Stimulated activated CD8-positive, alpha-beta memory T cell treated with anti-CD3 and anti-CD28 coated beads, Interleukin-2, amount 100 ng/mL, for 48 hours (primary cell): Measurements from ENCODE around the gene ETNPPL.
A peak's percentile ranks its signal among the peaks of the same experiment; 100 is the strongest.

Experiments used
- DNase-seq, 2 donors: peaks; one replicate each; pipeline ENCODE4 v3.0.0-alpha.2; 2020; ENCODE audit warnings: low read depth in 2 of 2

The ETNPPL gene

DNA sequence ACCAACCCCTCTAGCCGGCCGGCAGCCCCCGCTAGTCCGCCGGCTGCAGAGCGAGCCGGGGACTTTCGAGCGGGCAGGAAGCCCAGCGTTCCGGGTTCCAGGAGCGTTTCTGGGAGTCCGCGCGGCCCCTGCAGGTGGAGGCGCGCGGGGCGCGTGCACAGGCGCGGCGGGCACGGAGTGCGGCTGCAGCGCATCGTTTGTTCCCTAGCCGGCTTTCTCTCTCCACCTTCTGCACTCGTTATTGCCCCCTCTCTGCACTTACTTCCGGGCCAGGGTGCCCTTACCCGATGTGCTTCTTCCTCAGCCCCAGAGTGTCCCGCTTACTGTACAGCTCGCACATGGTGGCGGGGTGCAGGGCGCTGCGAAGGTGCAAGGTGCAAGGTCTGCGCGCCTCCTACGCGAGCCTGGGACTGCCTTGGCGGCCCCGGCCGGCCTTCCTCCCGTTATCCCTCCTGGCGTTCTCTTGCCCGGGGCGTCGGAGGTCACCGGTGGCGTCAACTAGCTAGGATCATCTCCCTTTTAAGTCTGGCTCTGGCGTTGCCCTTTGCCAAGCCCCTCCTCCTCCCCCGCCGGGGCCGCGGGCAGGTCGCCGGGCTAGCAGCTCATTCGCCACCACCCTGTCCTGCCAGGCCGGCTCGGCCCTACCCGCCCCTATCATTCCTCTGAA lies at the start of gene ETNPPL:
Gene ETNPPL, minus strand, starts transcription at position 495 of the 667 bp plus-strand sequence. Its CDS starts 155 bp downstream, at position 340.
- peak in 1 of 2 donors; percentile 13 for DNase-seq

DNA sequence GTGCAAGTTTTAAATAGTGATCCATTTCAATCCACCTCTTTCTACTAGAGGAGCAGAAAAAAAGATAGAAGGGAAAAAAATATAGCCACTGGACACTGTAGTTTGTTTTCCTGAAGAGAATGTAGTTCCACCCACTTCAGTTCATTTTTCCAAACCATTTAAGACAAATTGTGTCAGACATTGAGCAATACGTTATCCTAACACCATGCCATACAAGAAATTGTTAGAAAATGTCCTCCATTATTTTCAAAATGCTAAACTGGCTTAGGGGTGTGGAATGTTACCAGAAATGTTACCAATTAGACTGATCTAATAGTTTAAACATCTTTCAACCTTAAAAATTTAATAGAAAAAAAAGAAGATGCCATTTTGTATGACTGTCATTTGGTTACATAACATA lies 48.6 kb upstream of the ETNPPL start:
- DNase-seq, result no peak

DNA sequence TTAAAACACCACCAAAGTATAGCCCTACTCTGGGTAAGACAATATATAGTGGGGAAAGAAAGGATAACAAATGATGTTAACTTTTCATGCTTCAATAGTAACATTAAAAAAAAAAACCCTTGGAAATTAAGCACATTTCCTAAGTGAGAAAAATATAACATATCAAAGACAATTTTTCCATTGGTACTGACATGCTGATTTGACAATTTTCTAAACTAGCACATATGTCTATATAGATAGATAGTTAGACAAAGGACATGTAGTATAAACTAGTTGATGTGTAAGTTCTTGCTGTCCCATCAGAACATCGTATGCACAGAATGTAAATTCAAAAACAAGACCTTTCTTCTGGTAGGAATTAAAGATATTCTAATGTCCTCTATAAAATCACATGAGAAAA lies 47.2 kb upstream of the ETNPPL start:
- DNase-seq, result no peak

GRCh38 chr4:108804648-108805273 lies 41.9 kb upstream of the ETNPPL start:
- no peak for DNase-seq

GRCh38 chr4:108799306-108799705 lies 36.5 kb upstream of the ETNPPL start:
- no peak for DNase-seq

- DNase-seq, result no peak
Measured at GRCh38 chr4:108796173-108796572, 33.3 kb upstream of the ETNPPL start.

GRCh38 chr4:108795733-108796132 lies 32.9 kb upstream of the ETNPPL start:
- DNase-seq, result no peak

GRCh38 chr4:108794136-108794535 lies 31.3 kb upstream of the ETNPPL start:
- no peak for DNase-seq

DNA sequence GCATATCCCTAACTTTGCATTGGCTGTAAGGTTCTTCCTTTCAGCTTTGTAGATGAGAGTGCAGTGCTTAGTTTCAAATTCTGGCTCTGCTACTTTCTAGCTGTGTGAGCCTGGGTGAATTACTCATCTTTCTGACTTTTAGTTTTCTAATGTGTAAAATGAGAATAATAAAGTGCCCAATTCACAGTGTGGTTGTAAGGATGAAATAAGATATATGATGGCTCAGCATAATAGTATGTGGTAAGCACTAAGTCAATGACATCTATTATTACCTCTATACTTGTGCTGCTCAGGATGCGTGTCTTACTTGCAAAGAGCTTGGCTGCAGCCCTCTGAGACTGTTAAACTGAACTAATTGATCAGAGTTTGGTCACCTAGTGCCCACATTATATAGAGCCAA lies 30.6 kb upstream of the ETNPPL start:
- DNase-seq, result no peak

DNA sequence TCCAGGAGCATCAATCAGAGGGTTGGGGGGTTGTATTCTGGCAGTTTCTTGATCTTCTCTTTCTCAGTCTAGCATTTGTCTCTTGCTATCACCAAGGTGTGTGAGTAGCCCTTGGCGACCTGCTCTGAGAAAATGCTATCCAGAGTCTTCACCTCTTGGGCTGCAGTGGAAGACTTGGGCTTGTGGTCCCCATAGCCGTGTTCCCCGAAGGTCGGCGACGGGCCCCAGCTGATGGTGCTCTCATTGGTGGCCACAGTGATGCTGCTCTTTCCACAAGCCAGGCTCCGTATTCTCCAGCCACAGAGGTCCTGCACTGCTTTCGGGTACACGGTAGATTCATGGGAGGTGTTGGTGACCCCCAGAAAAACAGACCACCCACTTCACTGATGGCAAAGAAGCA lies 25.9 kb upstream of the ETNPPL start:
- DNase-seq, result no peak

GRCh38 chr4:108787724-108788123 lies 24.9 kb upstream of the ETNPPL start:
- DNase-seq, result no peak

GRCh38 chr4:108787106-108787505 lies 24.3 kb upstream of the ETNPPL start:
- no peak for DNase-seq

DNA sequence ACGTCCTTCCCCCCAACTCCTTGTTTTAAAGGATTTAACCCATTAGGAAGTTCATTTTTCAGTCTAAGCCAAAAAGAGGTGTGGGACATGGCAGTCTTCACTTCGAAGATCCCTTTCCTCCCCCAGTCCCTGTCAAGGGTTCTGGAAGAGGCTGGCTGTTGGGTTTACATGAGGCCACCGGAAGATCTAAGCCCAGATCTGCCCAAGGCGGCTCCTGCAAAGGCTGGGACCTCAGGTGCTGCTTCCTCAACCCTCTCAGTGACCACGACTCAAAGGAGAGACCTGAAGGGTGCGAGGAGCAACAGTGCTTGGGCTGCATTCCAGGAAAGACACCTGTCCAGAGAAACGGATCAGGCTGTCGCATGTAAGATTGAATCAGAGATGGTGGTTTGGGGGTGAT lies 23.5 kb upstream of the ETNPPL start:
- DNase-seq, result no peak

- no peak for DNase-seq
Measured at GRCh38 chr4:108783665-108784463, 21.0 kb upstream of the ETNPPL start.

DNA sequence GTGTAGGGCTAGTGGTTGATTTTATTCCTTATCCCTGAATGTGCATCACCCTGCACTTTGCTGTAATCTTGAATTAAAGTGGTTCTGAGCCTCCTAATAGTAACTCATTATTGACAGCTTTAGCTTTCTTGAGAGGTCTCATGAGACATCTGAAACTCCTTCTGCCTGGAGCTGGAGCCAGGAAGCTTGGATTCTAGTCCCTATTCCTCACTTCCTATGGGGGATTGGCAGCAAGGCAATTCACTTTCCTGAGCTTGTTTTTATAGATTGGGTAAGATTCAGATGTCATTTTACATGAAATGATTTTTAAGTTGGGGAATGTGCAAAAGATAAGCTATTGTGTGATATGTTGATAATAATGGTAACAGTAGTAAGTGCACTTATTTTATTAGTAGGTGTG lies 17.1 kb upstream of the ETNPPL start:
- DNase-seq, result no peak

GRCh38 chr4:108777388-108777787 lies 14.5 kb upstream of the ETNPPL start:
- no peak for DNase-seq

- no peak for DNase-seq
Measured at GRCh38 chr4:108775921-108776320, 13.1 kb upstream of the ETNPPL start.

- no peak for DNase-seq
Measured at GRCh38 chr4:108774809-108775530, 12.1 kb upstream of the ETNPPL start.

- DNase-seq, result no peak
Measured at GRCh38 chr4:108772402-108772801, 9.5 kb upstream of the ETNPPL start.

GRCh38 chr4:108766058-108766457 lies 3.2 kb upstream of the ETNPPL start:
- no peak for DNase-seq

GRCh38 chr4:108763986-108764385 lies 1.1 kb upstream of the ETNPPL start:
- DNase-seq, result no peak

GRCh38 chr4:108763226-108763593 lies 357 bp upstream of the ETNPPL start:
- DNase-seq, result no peak
